ENCODE measurements around the gene KIF17. TPM values are rescaled to one million over a fixed set of nuclear protein-coding genes. Genes with fewer than 3 reads are reported as not detected.

Gene KIF17
- total RNA-seq, 1 donor from 2014 or later, result not detected

- TF ChIP-seq CTCF (IDR thresholded peaks at IDR 0.05), result no peak
- CTCF ChIA-PET, result no interaction called here
- POLR2A ChIA-PET, result no interaction called here
Measured at GRCh38 chr1:20704390-20705202, 13.2 kb downstream of the KIF17 start.

DNA sequence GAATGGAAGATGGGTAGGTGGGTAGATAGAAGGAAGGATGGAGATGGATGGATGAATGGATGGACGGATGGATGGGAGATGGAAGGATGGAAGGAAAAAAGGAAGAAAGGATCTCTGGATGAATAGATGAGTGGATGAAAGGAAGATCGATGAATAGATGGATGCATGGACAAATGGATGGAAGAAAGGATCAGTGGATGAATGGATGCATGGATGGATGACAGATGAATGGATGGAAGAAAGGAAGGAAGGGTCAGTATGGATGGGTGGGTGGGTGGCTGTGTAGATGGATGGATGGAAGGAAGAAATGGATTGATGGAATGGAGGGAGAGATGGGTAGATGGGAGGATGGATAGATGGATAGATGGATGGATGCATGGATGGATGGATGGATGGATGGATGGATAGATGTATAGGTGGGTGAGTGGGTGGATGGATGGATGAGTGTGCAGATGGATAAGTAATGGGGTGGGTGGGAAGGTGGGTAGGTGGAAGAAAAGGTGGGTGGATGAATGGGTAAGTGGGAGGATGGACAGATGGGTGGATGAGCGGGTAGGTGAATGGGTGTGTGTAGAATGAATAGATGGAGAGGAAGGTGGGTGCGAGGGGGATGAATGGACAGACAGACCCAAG is 14.6 kb downstream of the KIF17 start:
- Mint-ChIP-seq H3K4me3 (no peak overlapping the region), H3K27me3 (no peaks in the 10 kb centered on the region), H3K36me3 (ENCODE audit: low read depth) (no peaks in the 10 kb centered on the region), H3K9me3 (no peaks in the 10 kb centered on the region), H3K4me1 (no peaks in the 10 kb centered on the region), H3K27ac (no peak overlapping the region)
- intact Hi-C loops (cut with micrococcal nuclease), result no loop called here
- ATAC-seq (ENCODE audit: low read depth) (no peak), DNase-seq (no peak)
- ChIA-PET CTCF (no interaction called here), POLR2A (no interaction called here)
- no peak for TF ChIP-seq CTCF (IDR thresholded peaks at IDR 0.05)

More at GRCh38 chr1:20704390-20705202, 13.2 kb downstream of the KIF17 start:
- intact Hi-C loops (cut with micrococcal nuclease), result no loop called here
- DNase-seq, result no peak
- H3K36me3 Mint-ChIP-seq (ENCODE audit: low read depth), result no peaks in the 10 kb centered on the region
- no peaks in the 10 kb centered on the region for H3K4me1 Mint-ChIP-seq
- no peak for ATAC-seq (ENCODE audit: low read depth)
- H3K27me3 Mint-ChIP-seq, result no peaks in the 10 kb centered on the region
- H3K9me3 Mint-ChIP-seq, result no peaks in the 10 kb centered on the region
- H3K27ac Mint-ChIP-seq, result no peak overlapping the region
- no peak overlapping the region for H3K4me3 Mint-ChIP-seq

DNA sequence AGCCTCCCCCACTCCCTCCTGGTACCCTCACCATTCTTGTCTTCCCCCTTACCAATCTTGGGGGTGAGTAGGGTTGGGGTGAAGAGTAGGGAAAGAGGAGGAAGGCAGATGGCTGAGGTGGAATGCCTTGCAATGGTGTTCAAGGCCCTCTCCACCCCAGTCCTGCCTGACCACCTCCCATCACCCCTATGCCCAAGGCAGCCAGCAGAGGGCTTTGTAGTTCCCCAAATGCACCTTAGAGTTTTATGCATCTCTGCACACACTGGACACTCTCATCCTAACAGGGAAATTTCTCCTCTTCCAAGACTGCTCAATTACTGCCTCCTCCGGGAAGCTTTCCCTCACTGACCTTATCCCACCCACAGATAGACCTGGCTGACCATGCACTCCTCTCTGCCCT is 15.4 kb downstream of the KIF17 start:
- CTCF ChIA-PET, result no interaction called here
- no peak overlapping the region for H3K27ac Mint-ChIP-seq
- no peak for TF ChIP-seq CTCF (IDR thresholded peaks at IDR 0.05)
- no peaks in the 10 kb centered on the region for H3K27me3 Mint-ChIP-seq
- no peaks in the 10 kb centered on the region for H3K4me1 Mint-ChIP-seq
- no peaks in the 10 kb centered on the region for H3K36me3 Mint-ChIP-seq (ENCODE audit: low read depth)
- no peak overlapping the region for H3K4me3 Mint-ChIP-seq
- intact Hi-C loops (cut with micrococcal nuclease), result no loop called here
- no peak for ATAC-seq (ENCODE audit: low read depth)
- no peaks in the 10 kb centered on the region for H3K9me3 Mint-ChIP-seq
- POLR2A ChIA-PET, result no interaction called here
- DNase-seq, result no peak

GRCh38 chr1:20701847-20702246 is 16.0 kb downstream of the KIF17 start:
- Mint-ChIP-seq H3K36me3 (ENCODE audit: low read depth) (no peaks in the 10 kb centered on the region), H3K9me3 (no peaks in the 10 kb centered on the region), H3K27me3 (no peaks in the 10 kb centered on the region), H3K27ac (no peak overlapping the region), H3K4me3 (no peak overlapping the region), H3K4me1 (no peaks in the 10 kb centered on the region)
- ChIA-PET POLR2A (no interaction called here), CTCF (no interaction called here)
- DNase-seq (no peak), ATAC-seq (ENCODE audit: low read depth) (no peak)
- no peak for TF ChIP-seq CTCF (IDR thresholded peaks at IDR 0.05)
- intact Hi-C loops (cut with micrococcal nuclease), result no loop called here

DNA sequence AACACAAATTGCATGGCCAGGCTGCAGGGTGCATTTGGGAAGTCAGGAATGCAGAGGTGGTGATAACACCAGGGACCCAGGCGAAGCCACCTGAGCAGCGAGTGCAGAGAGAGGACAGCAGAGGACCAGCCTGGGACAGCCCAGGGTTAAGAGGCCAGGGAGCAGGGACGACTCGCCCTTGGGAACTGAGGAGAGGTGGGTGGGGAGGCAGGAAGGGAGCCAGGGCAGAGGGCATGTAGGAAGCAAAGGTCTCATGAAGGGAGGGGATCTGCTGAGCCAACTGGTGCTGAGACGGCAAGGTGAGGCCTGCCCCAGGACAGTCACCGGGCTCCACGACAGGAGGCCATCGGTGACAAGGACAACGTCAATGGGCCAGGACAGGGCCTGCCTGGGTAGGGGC is 16.4 kb downstream of the KIF17 start:
- no peak for TF ChIP-seq CTCF (IDR thresholded peaks at IDR 0.05)
- DNase-seq (no peak), ATAC-seq (ENCODE audit: low read depth) (no peak)
- Mint-ChIP-seq H3K4me1 (no peaks in the 10 kb centered on the region), H3K4me3 (no peak overlapping the region), H3K36me3 (ENCODE audit: low read depth) (no peaks in the 10 kb centered on the region), H3K27ac (no peak overlapping the region), H3K9me3 (no peaks in the 10 kb centered on the region), H3K27me3 (no peaks in the 10 kb centered on the region)
- ChIA-PET POLR2A (no interaction called here), CTCF (no interaction called here)
- intact Hi-C loops (cut with micrococcal nuclease), result no loop called here

Measured in activated B cell treated with CpG ODN at 0.5 μM for 24 hours (primary cell).